GM12875 (cell line): ENCODE data around the gene RCE1.

Experiments
- H3K4me3 ChIP-seq: one replicate; pipeline ENCODE4 v1.5.1; 2011; ENCODE audit warnings: low read depth, low read length, control low read depth
- TF ChIP-seq, protein P1 (sequence below): IDR thresholded peaks from 2 replicates; pipeline ENCODE4 v1.5.1; 2011; ENCODE audit warnings: low read depth, mild to moderate bottlenecking, control low read depth, inconsistent platforms, low read length, moderate library complexity, borderline replicate concordance; ENCODE audit not compliant: insufficient read depth

RCE1 gene

DNA sequence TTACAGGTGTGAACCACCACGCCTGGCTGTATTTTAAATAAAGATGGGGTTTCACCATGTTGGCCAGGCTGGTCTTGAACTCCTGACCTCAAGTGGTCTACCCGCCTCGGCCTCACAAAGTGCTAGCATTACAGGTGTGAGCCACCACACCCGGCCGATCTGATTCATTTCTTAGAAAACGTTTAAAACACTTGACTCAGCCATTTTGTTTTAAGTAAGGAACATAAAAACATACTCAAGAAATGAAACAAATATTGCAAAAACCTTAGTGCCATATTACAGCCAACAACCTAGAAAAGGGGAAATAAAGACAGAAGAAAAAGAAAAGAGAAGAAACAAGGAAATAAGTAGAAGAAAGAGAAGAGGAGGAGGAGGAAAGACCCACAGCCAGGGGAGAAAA is 31.0 kb downstream of the RCE1 start:
- TF ChIP-seq, protein P1, sequence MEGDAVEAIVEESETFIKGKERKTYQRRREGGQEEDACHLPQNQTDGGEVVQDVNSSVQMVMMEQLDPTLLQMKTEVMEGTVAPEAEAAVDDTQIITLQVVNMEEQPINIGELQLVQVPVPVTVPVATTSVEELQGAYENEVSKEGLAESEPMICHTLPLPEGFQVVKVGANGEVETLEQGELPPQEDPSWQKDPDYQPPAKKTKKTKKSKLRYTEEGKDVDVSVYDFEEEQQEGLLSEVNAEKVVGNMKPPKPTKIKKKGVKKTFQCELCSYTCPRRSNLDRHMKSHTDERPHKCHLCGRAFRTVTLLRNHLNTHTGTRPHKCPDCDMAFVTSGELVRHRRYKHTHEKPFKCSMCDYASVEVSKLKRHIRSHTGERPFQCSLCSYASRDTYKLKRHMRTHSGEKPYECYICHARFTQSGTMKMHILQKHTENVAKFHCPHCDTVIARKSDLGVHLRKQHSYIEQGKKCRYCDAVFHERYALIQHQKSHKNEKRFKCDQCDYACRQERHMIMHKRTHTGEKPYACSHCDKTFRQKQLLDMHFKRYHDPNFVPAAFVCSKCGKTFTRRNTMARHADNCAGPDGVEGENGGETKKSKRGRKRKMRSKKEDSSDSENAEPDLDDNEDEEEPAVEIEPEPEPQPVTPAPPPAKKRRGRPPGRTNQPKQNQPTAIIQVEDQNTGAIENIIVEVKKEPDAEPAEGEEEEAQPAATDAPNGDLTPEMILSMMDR: no peak

DNA sequence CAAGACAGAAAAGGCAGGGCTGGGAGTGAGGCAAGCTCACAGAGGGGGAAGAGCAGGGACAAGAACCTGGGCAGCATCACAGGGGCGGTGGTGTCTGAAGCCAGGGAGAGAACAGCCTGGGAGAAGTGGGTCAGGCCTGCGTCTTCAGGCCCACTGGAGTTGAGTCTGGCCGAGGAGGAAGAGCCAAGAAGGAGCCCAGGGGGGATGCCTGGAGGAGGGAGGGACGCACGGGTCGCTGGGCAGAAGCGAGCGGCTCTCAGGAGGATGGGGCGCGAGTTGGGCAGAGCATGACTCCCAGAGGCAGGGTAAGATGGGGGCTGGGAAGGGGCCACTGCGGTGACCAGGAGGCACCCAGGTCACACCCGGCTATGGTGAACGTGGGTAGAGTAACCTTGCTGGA is 32.1 kb downstream of the RCE1 start:
- TF ChIP-seq, protein P1: no peak

More for the DNA sequence above, 31.0 kb downstream of the RCE1 start:
- H3K4me3 ChIP-seq: no peak overlapping the region

DNA sequence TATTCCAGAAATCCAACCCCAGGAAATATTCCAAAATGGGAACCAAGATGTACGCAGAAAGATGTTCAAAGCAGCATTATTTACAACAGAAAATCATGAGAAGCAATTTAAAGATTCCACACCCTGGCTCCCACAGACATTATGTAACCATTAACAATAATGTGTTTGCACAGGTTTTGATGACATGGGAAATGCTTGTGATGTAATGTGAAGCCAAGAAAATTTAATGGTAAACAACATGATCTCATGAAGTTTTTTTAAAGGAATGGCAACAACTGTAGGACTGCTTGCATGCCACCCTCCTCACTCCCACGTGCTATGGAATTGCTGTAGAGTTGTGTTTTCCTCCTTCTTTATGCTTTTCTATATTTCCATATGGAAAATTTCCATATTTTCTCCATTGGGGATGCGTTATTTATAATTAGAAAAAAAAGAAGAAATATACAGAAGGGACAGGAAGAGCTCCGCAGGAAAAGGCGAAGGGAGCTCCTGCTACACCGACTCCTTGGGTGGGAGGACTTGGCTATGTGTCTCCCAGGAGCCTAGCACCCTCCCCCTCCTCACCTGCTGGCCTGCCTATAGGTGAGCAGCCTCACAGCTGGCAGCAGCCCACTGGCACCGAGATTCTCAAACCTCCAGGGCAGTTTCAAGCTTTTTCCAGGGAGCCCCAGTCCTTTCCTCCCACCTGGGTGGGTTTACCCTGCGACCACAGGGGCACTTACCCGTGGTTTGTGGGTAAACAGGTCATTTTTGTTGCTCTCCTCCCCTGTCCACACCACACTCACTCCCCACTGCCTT is 34.5 kb downstream of the RCE1 start:
- no peak overlapping the region for H3K4me3 ChIP-seq
- TF ChIP-seq, protein P1: no peak

More for the DNA sequence above, 32.1 kb downstream of the RCE1 start:
- H3K4me3 ChIP-seq: no peak overlapping the region

DNA sequence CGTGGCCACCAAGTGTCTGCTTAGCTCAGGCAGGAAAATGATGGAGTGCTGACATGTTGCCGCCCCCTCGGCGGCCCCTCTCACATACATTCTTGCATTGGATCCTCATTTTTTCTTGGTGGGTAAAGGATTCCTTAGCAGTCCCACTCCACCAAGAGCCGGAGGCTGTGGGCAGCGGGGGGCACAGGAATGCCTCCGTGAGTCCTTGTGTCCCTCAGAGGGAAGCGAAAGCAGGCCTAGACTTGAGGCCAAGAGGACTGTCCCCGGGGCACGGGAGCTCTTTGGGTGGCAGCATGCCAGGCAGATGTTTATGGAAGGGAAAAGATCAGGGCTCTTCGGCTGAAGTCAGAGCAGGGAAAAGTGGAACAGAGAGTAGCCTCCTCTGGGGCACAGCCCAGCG is 35.2 kb downstream of the RCE1 start:
- TF ChIP-seq, protein P1: no peak
- no peak overlapping the region for H3K4me3 ChIP-seq

DNA sequence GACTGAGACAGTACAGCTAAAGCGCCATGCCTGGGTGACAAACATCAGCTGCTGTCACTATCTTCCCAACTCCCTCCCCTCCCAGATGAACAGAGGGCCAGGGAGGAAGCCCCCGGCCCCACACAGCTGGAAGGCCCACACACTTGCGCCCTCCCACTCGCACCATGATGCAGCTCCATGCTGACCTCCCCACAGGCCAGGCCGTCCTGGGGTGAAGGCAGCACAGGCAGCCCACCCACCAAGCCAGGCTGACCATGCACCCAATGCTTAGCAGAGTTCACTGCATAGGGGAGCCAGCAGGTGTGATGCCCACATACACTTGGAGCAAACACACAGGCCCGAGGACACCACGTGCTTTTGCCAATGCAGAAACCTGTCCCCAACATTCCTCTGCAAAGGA is 35.8 kb downstream of the RCE1 start:
- no peak overlapping the region for H3K4me3 ChIP-seq
- TF ChIP-seq, protein P1: no peak

DNA sequence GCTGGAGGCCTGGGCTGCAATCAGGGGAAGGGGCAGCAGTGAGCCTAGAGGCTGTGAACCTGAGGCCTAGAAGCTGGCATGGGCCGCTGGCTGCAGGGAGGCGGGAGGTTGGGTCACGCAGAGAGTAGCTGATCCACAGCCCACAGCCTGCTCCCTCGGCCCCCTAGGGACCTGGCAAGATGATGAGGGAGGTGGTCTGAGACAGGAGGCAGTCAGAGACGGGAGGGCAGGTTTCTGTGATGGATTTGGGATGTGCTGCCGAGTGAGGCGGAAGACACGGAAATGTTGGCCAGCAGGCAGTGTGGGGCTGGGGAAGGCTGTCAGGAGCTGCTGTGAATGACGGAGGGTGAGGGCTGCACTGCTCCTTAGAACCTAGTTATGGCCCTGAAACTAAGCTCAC is 36.3 kb downstream of the RCE1 start:
- TF ChIP-seq, protein P1: no peak
- H3K4me3 ChIP-seq: no peak overlapping the region

DNA sequence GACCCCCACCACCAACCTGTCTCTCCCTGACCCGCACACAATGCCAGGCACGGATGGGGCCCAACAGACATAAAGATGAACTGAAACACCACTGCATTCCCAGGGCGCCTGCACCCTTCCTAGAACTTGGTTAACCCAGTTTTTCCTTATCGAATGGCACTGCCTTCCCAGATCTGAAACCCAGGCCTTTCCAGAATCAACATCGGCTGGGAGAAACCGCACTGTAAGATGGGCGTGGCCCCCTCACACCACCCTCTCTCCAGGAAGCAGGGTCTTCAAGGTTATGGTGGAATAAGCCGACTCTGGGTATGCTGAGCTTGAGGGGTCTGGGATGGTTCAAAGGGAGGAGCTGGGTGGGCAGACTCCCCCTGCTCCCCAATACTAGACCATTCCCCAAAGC is 36.8 kb downstream of the RCE1 start:
- no peak overlapping the region for H3K4me3 ChIP-seq
- TF ChIP-seq, protein P1: no peak
